Ishikawa (cell line): ENCODE results near the gene MAD1L1.

Experiments used
- CEBPB ChIP-seq: IDR thresholded peaks from 2 replicates; pipeline ENCODE4 v1.6.1; 2012
- CREB1 ChIP-seq: IDR thresholded peaks from 2 replicates; pipeline ENCODE4 v1.6.1; 2012; ENCODE audit warnings: low read depth
- EGR1 ChIP-seq: IDR thresholded peaks from 2 replicates; pipeline ENCODE4 v1.6.1; 2012
- EP300 ChIP-seq: IDR thresholded peaks from 2 replicates; pipeline ENCODE4 v1.6.1; 2012; ENCODE audit warnings: borderline replicate concordance
- FOXM1 ChIP-seq: IDR thresholded peaks from 2 replicates; pipeline ENCODE4 v1.6.1; 2012; ENCODE audit warnings: low read depth, borderline replicate concordance
- MAX ChIP-seq: IDR thresholded peaks from 2 replicates; pipeline ENCODE4 v1.6.1; 2012
- NFIC ChIP-seq: IDR thresholded peaks from 2 replicates; pipeline ENCODE4 v1.6.1; 2012
- RAD21 ChIP-seq: IDR thresholded peaks from 2 replicates; pipeline ENCODE4 v1.6.1; 2012; ENCODE audit warnings: low read depth
- REST ChIP-seq: IDR thresholded peaks from 2 replicates; pipeline ENCODE4 v1.6.1; 2012; ENCODE audit warnings: low read depth, mild to moderate bottlenecking
- TAF1 ChIP-seq: IDR thresholded peaks from 2 replicates; pipeline ENCODE4 v1.6.1; 2012; ENCODE audit warnings: low read depth, mild to moderate bottlenecking
- TCF12 ChIP-seq: IDR thresholded peaks from 2 replicates; pipeline ENCODE4 v1.6.1; 2012; ENCODE audit warnings: low read depth
- TEAD4 ChIP-seq: IDR thresholded peaks from 2 replicates; pipeline ENCODE4 v1.6.1; 2012
- USF1 ChIP-seq: IDR thresholded peaks from 2 replicates; pipeline ENCODE4 v1.6.1; 2012
- YY1 ChIP-seq: IDR thresholded peaks from 2 replicates; pipeline ENCODE4 v1.6.1; 2012; ENCODE audit warnings: low read depth
- ZBTB7A ChIP-seq: IDR thresholded peaks from 2 replicates; pipeline ENCODE4 v1.6.1; 2012; ENCODE audit warnings: low read depth

MAD1L1 gene

GRCh38 chr7:2125931-2126330 is 106.8 kb downstream of the MAD1L1 start:
- TF ChIP-seq REST = no peak
- TF ChIP-seq EGR1 = no peak

GRCh38 chr7:2124604-2125345 is 108.0 kb downstream of the MAD1L1 start:
- TF ChIP-seq RAD21 (no peak), EP300 (no peak), FOXM1 (no peak)

- no peak for TF ChIP-seq EGR1
- no peak for TF ChIP-seq EP300
- TF ChIP-seq USF1 = no peak
- no peak for TF ChIP-seq TEAD4
- TF ChIP-seq MAX = no peak
- no peak for TF ChIP-seq TAF1
- no peak for TF ChIP-seq ZBTB7A
- no peak for TF ChIP-seq REST
- TF ChIP-seq RAD21 = no peak
- TF ChIP-seq YY1 = no peak
- no peak for TF ChIP-seq TCF12
- no peak for TF ChIP-seq NFIC
- TF ChIP-seq FOXM1 = no peak
Observed at GRCh38 chr7:2123916-2124315, 108.8 kb downstream of the MAD1L1 start.

GRCh38 chr7:2123360-2123759 is 109.4 kb downstream of the MAD1L1 start:
- TF ChIP-seq MAX = no peak
- TF ChIP-seq EGR1 = no peak
- no peak for TF ChIP-seq CEBPB

GRCh38 chr7:2122651-2123050 is 110.1 kb downstream of the MAD1L1 start:
- TF ChIP-seq TAF1 (no peak), ZBTB7A (no peak), FOXM1 (no peak), EGR1 (no peak), YY1 (no peak), MAX (no peak), CREB1 (no peak), USF1 (no peak), TCF12 (no peak), TEAD4 (no peak), CEBPB (no peak)

- no peak for TF ChIP-seq RAD21
- peak; percentile 48; the same call in 1 of the 2 replicates for TF ChIP-seq NFIC
Observed at GRCh38 chr7:2120841-2121830, 111.6 kb downstream of the MAD1L1 start.
